PC-9 (cell line): ENCODE data around the gene RIMBP2. TPM values are rescaled to one million over a fixed set of nuclear protein-coding genes. Genes with fewer than 3 reads are reported as not detected.

Source experiments
- BruUV-seq: library from RNA; stranded (reverse); fragments of 400-500 nt; replicated peaks from 2 replicates; lab custom pipeline; 2021; lab: Mats Ljungman, UMichigan
- CTCF ChIA-PET: fragments of 300-600 bp; sonication (Branson Sonifier 250); formaldehyde crosslinking; loops from one replicate; lab custom pipeline; 2022; ENCODE audit warnings: antibody characterized with exemption; lab: Charles Lee
- POLR2A ChIA-PET: fragments of 300-600 bp; sonication (Branson Sonifier 250); formaldehyde crosslinking; loops from one replicate; lab custom pipeline; 2022; ENCODE audit warnings: antibody characterized with exemption; ENCODE audit not compliant: unreplicated experiment; lab: Charles Lee
- DNase-seq, 2 experiments: peaks; one replicate each; pipeline versions ENCODE4 v3.0.0 to v3.0.0-alpha.2; 2015 to 2022; ENCODE audit warnings: mixed read lengths in 1 of 2
- H2AFZ ChIP-seq: fragments of 200-600 bp; sonication (generic); 2 replicates; pipeline ENCODE4 v1.8.1; 2017; ENCODE audit warnings: antibody characterized with exemption
- H3F3A ChIP-seq: fragments of 200-600 bp; sonication (generic); 2 replicates; pipeline ENCODE4 v1.8.1; 2017; ENCODE audit warnings: antibody characterized with exemption, mild to moderate bottlenecking, low read depth; ENCODE audit not compliant: insufficient read depth
- H3K27ac ChIP-seq: fragments of 200-600 bp; sonication (generic); 2 replicates; pipeline ENCODE4 v1.6.1; 2016; ENCODE audit warnings: mixed run types
- H3K27me3 ChIP-seq: fragments of 200-600 bp; sonication (generic); 2 replicates; pipeline ENCODE4 v1.6.1; 2016; ENCODE audit warnings: low read depth, mixed run types; ENCODE audit not compliant: insufficient read depth
- H3K36me3 ChIP-seq: fragments of 200-600 bp; sonication (generic); 2 replicates; pipeline ENCODE4 v1.6.1; 2016; ENCODE audit warnings: low read depth, mixed run types
- H3K4me1 ChIP-seq: fragments of 200-600 bp; sonication (generic); replicated peaks from 2 replicates; pipeline ENCODE4 v1.6.1; 2016; ENCODE audit warnings: mixed run types; ENCODE audit not compliant: insufficient read depth
- H3K4me2 ChIP-seq: fragments of 200-600 bp; sonication (generic); 2 replicates; pipeline ENCODE4 v1.6.1; 2017; ENCODE audit warnings: mixed run types
- H3K4me3 ChIP-seq: fragments of 200-600 bp; sonication (generic); 2 replicates; pipeline ENCODE4 v1.6.1; 2016; ENCODE audit warnings: mixed run types
- H3K79me2 ChIP-seq: fragments of 200-600 bp; sonication (generic); 2 replicates; pipeline ENCODE4 v1.6.1; 2017; ENCODE audit warnings: low read depth, mixed run types
- H3K9me2 ChIP-seq: fragments of 200-600 bp; sonication (generic); 2 replicates; pipeline ENCODE4 v1.8.1; 2017; ENCODE audit warnings: mild to moderate bottlenecking; ENCODE audit not compliant: insufficient read depth
- H3K9me3 ChIP-seq: fragments of 200-600 bp; sonication (generic); 2 replicates; pipeline ENCODE4 v1.8.1; 2016; ENCODE audit warnings: low read depth; ENCODE audit not compliant: insufficient read depth
- H4K20me1 ChIP-seq: fragments of 200-600 bp; sonication (generic); 2 replicates; pipeline ENCODE4 v1.8.1; 2017; ENCODE audit not compliant: insufficient read depth
- EZH2 ChIP-seq: fragments of 200-600 bp; sonication (generic); IDR thresholded peaks from 2 replicates; pipeline ENCODE4 v1.8.0; 2017; ENCODE audit warnings: antibody characterized with exemption, low read depth
- intact Hi-C: fragments of 100-400 bp; cut with micrococcal nuclease; formaldehyde crosslinking; loops from one replicate; pipeline ENCODE4 v1.10.0; 2022; ENCODE audit not compliant: unreplicated experiment
- total RNA-seq: library from RNA; stranded (reverse); gene quantifications from 2 replicates; pipeline ENCODE4 v1.2.3, GENCODE V29; 2021
- TF ChIP-seq, protein P1 (sequence below): fragments of 200-600 bp; sonication (generic); conservative IDR thresholded peaks from 2 replicates; pipeline ENCODE4 v1.6.1; 2017; ENCODE audit warnings: mixed run types, antibody characterized with exemption, mild to moderate bottlenecking, moderate library complexity

The RIMBP2 gene
- total RNA-seq, 1 experiment from 2014 or later = not detected

DNA sequence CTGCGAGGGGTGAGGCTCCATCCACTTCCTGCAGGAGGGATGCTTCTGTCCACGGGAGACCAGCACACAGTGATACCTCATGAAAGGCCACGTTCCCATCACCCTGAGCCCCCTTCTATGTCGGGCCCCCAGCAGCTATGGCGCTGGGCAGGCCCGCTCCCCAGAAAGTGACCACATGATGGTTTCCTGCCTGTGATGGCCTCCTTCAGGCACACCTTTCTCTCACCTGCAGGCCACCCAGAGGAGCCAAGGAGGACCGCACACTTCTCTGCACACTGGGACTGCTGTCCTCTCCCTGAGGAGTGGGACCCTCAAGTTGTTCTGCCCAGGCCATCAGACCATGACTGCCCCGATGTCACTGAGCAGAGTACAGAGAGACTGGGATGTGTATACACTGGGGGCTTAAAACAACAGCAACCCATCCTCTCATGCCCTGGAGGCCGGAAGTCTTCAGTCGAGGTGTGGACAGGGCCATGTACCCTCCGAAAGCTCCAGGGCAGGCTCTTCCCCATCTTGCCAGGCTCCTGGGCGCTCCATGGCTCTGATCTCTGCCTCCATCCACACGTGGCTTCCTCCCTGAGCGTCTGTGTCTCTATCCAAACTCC, 219.5 kb downstream of the RIMBP2 start:
- Histone ChIP-seq H3K9me2 (no peaks in the 10 kb centered on the region), H3K27ac (no peak overlapping the region), H3K4me3 (no peak overlapping the region), H3K4me1 (no peaks in the 10 kb centered on the region), H3K9me3 (no peaks in the 10 kb centered on the region), H3K79me2 (no peaks in the 10 kb centered on the region), H3K36me3 (no peaks in the 10 kb centered on the region), H3F3A (no peaks in the 10 kb centered on the region), H4K20me1 (no peaks in the 10 kb centered on the region), H2AFZ (no peak overlapping the region), H3K27me3 (peaks cover 90% of the 10 kb centered on the region), H3K4me2 (no peak overlapping the region)
- TF ChIP-seq, protein P1, sequence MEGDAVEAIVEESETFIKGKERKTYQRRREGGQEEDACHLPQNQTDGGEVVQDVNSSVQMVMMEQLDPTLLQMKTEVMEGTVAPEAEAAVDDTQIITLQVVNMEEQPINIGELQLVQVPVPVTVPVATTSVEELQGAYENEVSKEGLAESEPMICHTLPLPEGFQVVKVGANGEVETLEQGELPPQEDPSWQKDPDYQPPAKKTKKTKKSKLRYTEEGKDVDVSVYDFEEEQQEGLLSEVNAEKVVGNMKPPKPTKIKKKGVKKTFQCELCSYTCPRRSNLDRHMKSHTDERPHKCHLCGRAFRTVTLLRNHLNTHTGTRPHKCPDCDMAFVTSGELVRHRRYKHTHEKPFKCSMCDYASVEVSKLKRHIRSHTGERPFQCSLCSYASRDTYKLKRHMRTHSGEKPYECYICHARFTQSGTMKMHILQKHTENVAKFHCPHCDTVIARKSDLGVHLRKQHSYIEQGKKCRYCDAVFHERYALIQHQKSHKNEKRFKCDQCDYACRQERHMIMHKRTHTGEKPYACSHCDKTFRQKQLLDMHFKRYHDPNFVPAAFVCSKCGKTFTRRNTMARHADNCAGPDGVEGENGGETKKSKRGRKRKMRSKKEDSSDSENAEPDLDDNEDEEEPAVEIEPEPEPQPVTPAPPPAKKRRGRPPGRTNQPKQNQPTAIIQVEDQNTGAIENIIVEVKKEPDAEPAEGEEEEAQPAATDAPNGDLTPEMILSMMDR = no peak
- TF ChIP-seq EZH2 = no peak
- ChIA-PET CTCF (no interaction called here), POLR2A (no interaction called here)
- no TSS peak for BruUV-seq
- no peak for DNase-seq
- intact Hi-C loops = no loop called here

DNA sequence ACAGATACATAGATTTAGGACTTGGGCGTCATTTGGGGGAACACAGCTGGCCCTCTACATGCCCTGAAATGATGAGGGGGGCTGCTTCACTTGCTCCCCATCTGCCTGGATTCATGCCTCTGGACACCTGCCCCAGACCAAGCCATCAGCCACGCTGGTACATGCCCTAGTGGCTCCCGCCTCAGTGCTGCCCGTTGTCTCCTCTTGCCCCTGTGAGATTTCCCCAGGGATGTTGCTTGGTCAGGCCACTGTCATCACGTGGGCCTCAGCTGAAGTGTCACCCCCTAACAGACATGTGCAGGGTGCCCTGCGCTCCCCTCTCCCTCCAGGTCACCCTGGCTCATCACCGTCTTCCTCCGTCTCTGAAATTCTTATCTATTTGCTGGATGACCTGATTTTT, 220.9 kb downstream of the RIMBP2 start:
- ChIA-PET CTCF (no interaction called here), POLR2A (no interaction called here)
- Histone ChIP-seq H3K27me3 (peaks cover 94% of the 10 kb centered on the region), H3K9me2 (no peaks in the 10 kb centered on the region), H4K20me1 (no peaks in the 10 kb centered on the region), H3K27ac (no peak overlapping the region), H3K9me3 (no peaks in the 10 kb centered on the region), H3K79me2 (no peaks in the 10 kb centered on the region), H3K4me2 (no peak overlapping the region), H3K36me3 (no peaks in the 10 kb centered on the region), H3F3A (no peaks in the 10 kb centered on the region), H3K4me1 (no peaks in the 10 kb centered on the region), H2AFZ (no peak overlapping the region), H3K4me3 (no peak overlapping the region)
- BruUV-seq = no TSS peak
- no peak for DNase-seq
- intact Hi-C loops = no loop called here
- TF ChIP-seq, protein P1 = no peak
- TF ChIP-seq EZH2 = no peak

DNA sequence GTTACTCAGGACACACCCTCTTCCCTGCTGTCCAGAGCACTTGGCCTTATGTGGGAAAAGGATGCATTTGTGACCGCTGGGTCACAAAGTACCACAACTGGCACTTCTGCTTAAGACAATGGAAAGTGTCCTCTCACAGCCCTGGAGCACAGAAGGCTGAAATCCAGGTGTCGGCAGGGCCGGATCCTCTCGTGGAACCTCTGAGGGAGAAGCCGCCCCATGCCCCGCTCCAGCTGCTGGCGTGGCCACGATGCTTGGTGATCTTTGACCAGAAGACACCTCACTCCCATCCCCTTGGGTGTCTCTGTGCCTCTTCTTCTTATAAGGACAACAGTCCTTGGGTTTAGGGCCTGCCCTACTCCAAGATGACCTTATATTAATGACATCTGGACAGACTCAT, 221.4 kb downstream of the RIMBP2 start:
- no peak overlapping the region for H2AFZ ChIP-seq
- peaks cover 93% of the 10 kb centered on the region for H3K27me3 ChIP-seq
- H3K4me1 ChIP-seq = no peaks in the 10 kb centered on the region
- H3K79me2 ChIP-seq = no peaks in the 10 kb centered on the region
- H3K4me3 ChIP-seq = no peak overlapping the region
- H3K27ac ChIP-seq = no peak overlapping the region
- intact Hi-C loops = no loop called here
- no TSS peak for BruUV-seq
- DNase-seq = no peak
- H3K36me3 ChIP-seq = no peaks in the 10 kb centered on the region
- H3F3A ChIP-seq = no peaks in the 10 kb centered on the region
- H4K20me1 ChIP-seq = no peaks in the 10 kb centered on the region
- POLR2A ChIA-PET = no interaction called here
- H3K9me2 ChIP-seq = no peaks in the 10 kb centered on the region
- TF ChIP-seq, protein P1 = no peak
- TF ChIP-seq EZH2 = no peak
- no peak overlapping the region for H3K4me2 ChIP-seq
- no peaks in the 10 kb centered on the region for H3K9me3 ChIP-seq
- CTCF ChIA-PET = no interaction called here
